Activated CD4-positive, alpha-beta T cell treated with anti-CD3 and anti-CD28 coated beads, Interleukin-2, amount 10 ng/mL, durations not matched to agents 7 days and 5 days (primary cell): ENCODE results near the gene TMC4. TPM values are rescaled to one million over a fixed set of nuclear protein-coding genes. Genes with fewer than 3 reads are reported as not detected.
"Not testable (repeated sequence)": the region's sequence is repeated elsewhere in the genome, so short reads cannot be mapped to it uniquely, and the experiment has no call there.

Experiments
- CTCF ChIA-PET: fragments of 350-600 bp; sonication (Branson Sonifier 250); formaldehyde crosslinking; loops from one replicate; lab custom pipeline; 2021; ENCODE audit warnings: antibody characterized with exemption; lab: Charles Lee
- POLR2A ChIA-PET: fragments of 350-600 bp; sonication (Branson Sonifier 250); formaldehyde crosslinking; loops from one replicate; lab custom pipeline; 2021; ENCODE audit warnings: antibody characterized with exemption; lab: Charles Lee
- DNase-seq: peaks from one replicate; pipeline ENCODE4 v3.0.0-alpha.2; 2020
- H3K27ac Mint-ChIP-seq: one replicate; pipeline ENCODE4 v1.8.0; 2021; ENCODE audit warnings: mild to moderate bottlenecking, moderate library complexity, mixed read lengths
- H3K27me3 Mint-ChIP-seq: one replicate; pipeline ENCODE4 v1.8.0; 2021; ENCODE audit warnings: mixed read lengths
- H3K36me3 Mint-ChIP-seq: one replicate; pipeline ENCODE4 v1.8.0; 2021; ENCODE audit warnings: low read depth, mixed read lengths
- H3K4me1 Mint-ChIP-seq: one replicate; pipeline ENCODE4 v1.8.0; 2021; ENCODE audit warnings: mixed read lengths
- H3K4me3 Mint-ChIP-seq: one replicate; pipeline ENCODE4 v1.8.0; 2021; ENCODE audit warnings: mild to moderate bottlenecking, moderate library complexity, mixed read lengths
- H3K9me3 Mint-ChIP-seq: one replicate; pipeline ENCODE4 v1.8.0; 2021; ENCODE audit warnings: mixed read lengths
- total RNA-seq, 2 experiments: library from RNA; stranded (reverse); gene quantifications; one replicate each; pipeline ENCODE4 v1.2.3, GENCODE V29; 2021

Gene TMC4
- total RNA-seq, 2 experiments from 2014 or later = 4.6 to 4.9 TPM

GRCh38 chr19:54186934-54187381, 14.0 kb upstream of the TMC4 start:
- ChIA-PET CTCF (interaction anchor here (1.1 to 4.4 kb wide), 2 partner anchors 17 to 23 kb away, joined by 3 to 27 read pairs; no protein-coding TSS in a partner anchor), POLR2A (no interaction called here)
- Mint-ChIP-seq H3K4me3 (peak overlapping the region; percentile 94), H3K36me3 (peaks cover 8% of the 10 kb centered on the region), H3K27ac (peak overlapping the region; percentile 50), H3K27me3 (no peaks in the 10 kb centered on the region), H3K9me3 (no peaks in the 10 kb centered on the region), H3K4me1 (peaks cover 27% of the 10 kb centered on the region)
- DNase-seq = no peak

- no peak overlapping the region for H3K4me3 Mint-ChIP-seq
- no peaks in the 10 kb centered on the region for H3K9me3 Mint-ChIP-seq
- H3K4me1 Mint-ChIP-seq = peaks cover 22% of the 10 kb centered on the region
- ChIA-PET POLR2A (no interaction called here), CTCF (interaction anchor here (0.8 to 4.4 kb wide), 3 partner anchors 11 to 22 kb away, joined by 3 to 27 read pairs (median 3); no protein-coding TSS in a partner anchor)
- H3K27me3 Mint-ChIP-seq = no peaks in the 10 kb centered on the region
- peaks cover 8% of the 10 kb centered on the region for H3K36me3 Mint-ChIP-seq
- H3K27ac Mint-ChIP-seq = peak overlapping the region; percentile 60
- no peak for DNase-seq
Observed at GRCh38 chr19:54186351-54186750, 13.4 kb upstream of the TMC4 start.

GRCh38 chr19:54183431-54183830, 10.5 kb upstream of the TMC4 start:
- peaks cover 18% of the 10 kb centered on the region for H3K4me1 Mint-ChIP-seq
- no peak for DNase-seq
- ChIA-PET POLR2A (no interaction called here), CTCF (interaction anchor here (1.7 kb wide), 1 partner anchor 19 kb away, joined by 4 read pairs; no protein-coding TSS in a partner anchor)
- peaks cover 8% of the 10 kb centered on the region for H3K36me3 Mint-ChIP-seq
- no peaks in the 10 kb centered on the region for H3K27me3 Mint-ChIP-seq
- H3K4me3 Mint-ChIP-seq = no peak overlapping the region
- H3K27ac Mint-ChIP-seq = no peak overlapping the region
- no peaks in the 10 kb centered on the region for H3K9me3 Mint-ChIP-seq

GRCh38 chr19:54181894-54182293, 8.9 kb upstream of the TMC4 start:
- CTCF ChIA-PET = interaction anchor here (1.0 kb wide), 1 partner anchor 13 kb away, joined by 3 read pairs; no protein-coding TSS in a partner anchor
- DNase-seq, H3K27ac Mint-ChIP-seq, H3K9me3 Mint-ChIP-seq, H3K27me3 Mint-ChIP-seq, H3K4me3 Mint-ChIP-seq, H3K4me1 Mint-ChIP-seq, POLR2A ChIA-PET: not testable (repeated sequence)
- H3K36me3 Mint-ChIP-seq = peaks cover 14% of the 10 kb centered on the region

- ChIA-PET CTCF (no interaction called here), POLR2A (no interaction called here)
- Mint-ChIP-seq H3K27ac (no peak overlapping the region), H3K27me3 (no peaks in the 10 kb centered on the region), H3K4me1 (peaks cover 1% of the 10 kb centered on the region), H3K4me3 (no peak overlapping the region), H3K36me3 (peaks cover 11% of the 10 kb centered on the region), H3K9me3 (no peaks in the 10 kb centered on the region)
- DNase-seq = no peak
Observed at GRCh38 chr19:54180691-54181091, 7.7 kb upstream of the TMC4 start.

- H3K4me1 Mint-ChIP-seq = peaks cover 1% of the 10 kb centered on the region
- DNase-seq = no peak
- H3K9me3 Mint-ChIP-seq = no peaks in the 10 kb centered on the region
- H3K27me3 Mint-ChIP-seq = no peaks in the 10 kb centered on the region
- CTCF ChIA-PET = no interaction called here
- no peak overlapping the region for H3K4me3 Mint-ChIP-seq
- POLR2A ChIA-PET = no interaction called here
- no peak overlapping the region for H3K27ac Mint-ChIP-seq
- peaks cover 11% of the 10 kb centered on the region for H3K36me3 Mint-ChIP-seq
Observed at GRCh38 chr19:54179921-54180461, 7.0 kb upstream of the TMC4 start.

GRCh38 chr19:54179262-54179852, 6.4 kb upstream of the TMC4 start:
- Mint-ChIP-seq H3K9me3 (no peaks in the 10 kb centered on the region), H3K36me3 (peaks cover 11% of the 10 kb centered on the region)
- CTCF ChIA-PET = interaction anchor here (0.5 to 0.9 kb wide), 2 partner anchors 10 to 282 kb away, joined by 3 read pairs; partner anchors contain the start of gene MBOAT7

GRCh38 chr19:54178581-54179261, 5.8 kb upstream of the TMC4 start:
- Mint-ChIP-seq H3K4me3 (no peak overlapping the region), H3K36me3 (peaks cover 6% of the 10 kb centered on the region), H3K27ac (no peak overlapping the region), H3K4me1 (no peaks in the 10 kb centered on the region), H3K9me3 (no peaks in the 10 kb centered on the region), H3K27me3 (no peaks in the 10 kb centered on the region)
- POLR2A ChIA-PET = no interaction called here
- peak; percentile 52 for DNase-seq
- CTCF ChIA-PET = interaction anchor here (0.5 to 1.4 kb wide), 3 partner anchors 10 to 281 kb away, joined by 3 read pairs; partner anchors contain the start of gene MBOAT7

More at GRCh38 chr19:54179262-54179852, 6.4 kb upstream of the TMC4 start:
- DNase-seq = no peak
- no peak overlapping the region for H3K27ac Mint-ChIP-seq
- H3K27me3 Mint-ChIP-seq = no peaks in the 10 kb centered on the region
- peaks cover 1% of the 10 kb centered on the region for H3K4me1 Mint-ChIP-seq
- H3K4me3 Mint-ChIP-seq = no peak overlapping the region
- POLR2A ChIA-PET = no interaction called here

GRCh38 chr19:54173951-54174834, 1.2 kb upstream of the TMC4 start:
- no peak overlapping the region for H3K4me3 Mint-ChIP-seq
- H3K4me1 Mint-ChIP-seq = peaks cover 2% of the 10 kb centered on the region
- H3K27ac Mint-ChIP-seq = no peak overlapping the region
- DNase-seq = no peak
- H3K27me3 Mint-ChIP-seq = no peaks in the 10 kb centered on the region
- ChIA-PET POLR2A (no interaction called here), CTCF (interaction anchor here (1.2 to 1.3 kb wide), 2 partner anchors 10 to 12 kb away, joined by 3 read pairs; no protein-coding TSS in a partner anchor)
- no peaks in the 10 kb centered on the region for H3K9me3 Mint-ChIP-seq
- peaks cover 5% of the 10 kb centered on the region for H3K36me3 Mint-ChIP-seq

- DNase-seq = no peak
- ChIA-PET POLR2A (no interaction called here), CTCF (interaction anchor here (1.3 kb wide), 1 partner anchor 11 kb away, joined by 3 read pairs; no protein-coding TSS in a partner anchor)
- peaks cover 4% of the 10 kb centered on the region for H3K4me1 Mint-ChIP-seq
- no peaks in the 10 kb centered on the region for H3K27me3 Mint-ChIP-seq
- no peak overlapping the region for H3K27ac Mint-ChIP-seq
- no peak overlapping the region for H3K4me3 Mint-ChIP-seq
- peaks cover 4% of the 10 kb centered on the region for H3K36me3 Mint-ChIP-seq
- no peaks in the 10 kb centered on the region for H3K9me3 Mint-ChIP-seq
Observed at GRCh38 chr19:54173359-54173699, 369 bp upstream of the TMC4 start.

- H3K27ac Mint-ChIP-seq, H3K4me3 Mint-ChIP-seq, H3K27me3 Mint-ChIP-seq, H3K36me3 Mint-ChIP-seq, H3K9me3 Mint-ChIP-seq, POLR2A ChIA-PET, DNase-seq, H3K4me1 Mint-ChIP-seq: not testable (repeated sequence)
- CTCF ChIA-PET = interaction anchor here (3.9 kb wide), 1 partner anchor 16 kb away, joined by 27 read pairs; the partner anchor contains the start of gene MBOAT7
Observed at GRCh38 chr19:54171736-54172431, 1.1 kb downstream of the TMC4 start.
